ENCODE measurements around the gene MMP11.

The MMP11 gene

DNA sequence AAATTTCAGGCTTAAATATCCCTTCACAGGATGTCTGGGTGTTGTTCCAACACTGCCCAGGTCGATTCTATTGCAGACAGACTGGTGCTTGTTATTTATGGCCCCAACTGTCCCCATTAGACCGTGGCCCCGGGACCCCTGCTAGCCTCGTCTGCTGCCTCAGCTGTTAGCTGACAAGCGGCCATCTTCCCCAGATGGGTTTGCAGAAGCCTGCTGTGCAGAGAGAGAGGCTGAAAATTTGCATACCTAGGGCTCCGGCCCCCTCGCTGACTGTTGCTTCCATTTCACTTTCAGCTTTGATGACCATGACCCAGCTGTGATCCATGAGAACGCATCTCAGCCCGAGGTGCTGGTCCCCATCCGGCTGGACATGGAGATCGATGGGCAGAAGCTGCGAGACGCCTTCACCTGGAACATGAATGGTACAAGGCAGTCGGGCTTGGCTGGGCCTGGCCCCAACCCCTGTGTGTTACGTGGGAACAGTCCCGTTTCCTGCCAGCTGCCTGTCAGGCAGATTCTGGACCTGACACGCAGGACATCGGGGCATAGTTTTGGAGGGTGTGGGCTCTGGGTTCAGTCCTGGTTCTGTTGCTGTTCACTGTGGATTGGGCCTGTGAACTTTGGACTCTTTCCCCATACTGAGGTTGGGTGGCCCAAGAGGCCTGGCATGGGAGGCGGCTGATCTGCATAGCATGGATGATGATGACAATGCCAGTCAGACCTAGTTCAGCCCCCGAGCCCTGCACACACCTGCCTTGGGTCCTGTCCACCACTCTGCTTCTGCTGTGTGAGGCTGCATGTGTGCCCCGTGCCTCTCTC lies 30.6 kb downstream of the MMP11 start:
- DNase-seq = no peak

DNA sequence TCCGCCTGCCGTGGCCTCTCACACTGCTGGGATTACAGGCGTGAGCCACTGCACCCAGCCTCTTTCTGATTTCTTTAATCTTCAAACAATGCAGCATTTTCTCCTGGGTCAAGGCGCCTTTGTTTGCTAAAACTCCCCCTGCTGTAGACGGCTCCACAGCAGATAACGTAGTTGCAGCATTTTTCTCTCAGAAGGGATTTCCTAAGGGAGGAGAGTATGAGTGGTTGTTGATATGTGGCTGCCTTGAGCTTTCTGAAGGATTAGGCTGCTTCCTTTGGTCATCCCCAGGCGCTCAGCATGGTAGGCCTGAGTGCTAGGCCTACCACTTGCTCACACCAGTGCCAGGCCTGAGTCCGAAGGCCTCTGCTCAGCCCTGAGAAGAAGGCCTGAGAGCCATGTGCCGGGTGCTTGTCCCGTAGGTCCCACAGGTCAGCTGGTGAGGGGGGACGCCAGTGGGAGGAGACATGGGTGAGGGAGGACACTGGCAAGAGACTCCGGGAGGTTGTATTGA lies 32.2 kb downstream of the MMP11 start:
- no peak for DNase-seq

DNA sequence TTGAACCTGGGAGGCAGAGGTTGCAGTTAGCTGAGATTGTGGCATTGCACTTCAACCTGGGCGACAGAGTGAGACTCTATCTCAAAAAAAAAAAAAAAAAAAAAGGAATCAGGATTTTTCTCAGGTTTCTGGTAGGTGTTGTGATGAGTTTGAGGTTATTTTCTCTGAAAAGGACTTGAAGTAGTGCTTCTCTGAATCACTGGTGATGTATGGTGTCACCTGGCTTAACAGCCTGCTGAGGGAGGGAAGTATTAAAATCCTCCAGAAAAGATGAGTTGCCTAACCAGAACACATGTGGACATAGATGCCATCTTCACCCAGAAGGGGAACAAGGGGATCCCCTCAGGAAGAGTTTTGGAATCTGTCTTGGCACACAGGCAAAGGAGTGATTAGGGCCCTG lies 34.2 kb downstream of the MMP11 start:
- DNase-seq = no peak

DNA sequence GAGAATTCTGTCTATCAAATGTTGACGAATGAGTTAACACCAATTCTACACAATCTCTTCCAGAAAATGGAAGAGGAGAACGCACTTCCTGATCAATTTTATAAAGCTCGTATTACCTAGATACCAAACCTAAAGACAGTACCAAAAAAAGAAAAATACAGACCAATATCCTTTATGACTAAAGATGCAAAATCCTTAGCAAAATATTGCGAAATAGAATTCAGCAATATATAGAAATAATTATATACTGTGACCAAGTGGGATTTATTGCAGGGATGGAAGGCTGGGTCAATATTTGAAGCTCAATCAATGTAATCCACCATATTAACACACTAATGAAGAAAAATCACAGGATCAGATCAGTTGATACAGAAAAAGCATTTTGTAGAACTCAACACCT lies 39.7 kb downstream of the MMP11 start:
- no peak for DNase-seq

DNA sequence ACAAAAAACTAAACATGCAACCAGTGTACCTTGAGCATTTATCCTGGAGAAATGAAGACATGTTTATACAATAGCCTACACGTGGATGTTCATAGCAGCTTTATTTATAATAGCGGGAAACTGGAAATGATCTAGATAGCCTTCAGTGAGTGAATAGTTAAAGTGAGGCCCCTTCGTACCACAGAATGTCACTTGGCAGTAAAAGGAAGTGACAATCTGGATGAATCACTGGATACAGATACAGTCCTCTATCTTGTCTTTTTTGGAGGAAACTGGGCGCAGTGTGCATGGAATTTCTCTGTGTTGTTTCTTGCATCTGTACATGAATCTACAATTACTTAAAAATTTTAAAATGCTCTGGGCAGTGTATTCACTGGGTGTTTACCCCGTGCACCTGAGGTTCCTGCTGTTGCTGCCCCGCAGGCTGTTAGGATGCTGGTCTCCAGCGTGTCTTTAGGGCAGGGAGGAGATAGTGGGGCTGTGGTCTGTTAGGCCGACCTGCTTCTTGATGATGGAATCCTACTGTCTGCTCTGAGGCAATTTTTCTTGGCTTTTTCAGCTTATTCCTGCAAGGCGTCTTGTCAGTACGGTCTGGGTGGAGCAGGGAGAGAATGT lies 43.0 kb downstream of the MMP11 start:
- DNase-seq = peak; percentile 39 to 50

DNA sequence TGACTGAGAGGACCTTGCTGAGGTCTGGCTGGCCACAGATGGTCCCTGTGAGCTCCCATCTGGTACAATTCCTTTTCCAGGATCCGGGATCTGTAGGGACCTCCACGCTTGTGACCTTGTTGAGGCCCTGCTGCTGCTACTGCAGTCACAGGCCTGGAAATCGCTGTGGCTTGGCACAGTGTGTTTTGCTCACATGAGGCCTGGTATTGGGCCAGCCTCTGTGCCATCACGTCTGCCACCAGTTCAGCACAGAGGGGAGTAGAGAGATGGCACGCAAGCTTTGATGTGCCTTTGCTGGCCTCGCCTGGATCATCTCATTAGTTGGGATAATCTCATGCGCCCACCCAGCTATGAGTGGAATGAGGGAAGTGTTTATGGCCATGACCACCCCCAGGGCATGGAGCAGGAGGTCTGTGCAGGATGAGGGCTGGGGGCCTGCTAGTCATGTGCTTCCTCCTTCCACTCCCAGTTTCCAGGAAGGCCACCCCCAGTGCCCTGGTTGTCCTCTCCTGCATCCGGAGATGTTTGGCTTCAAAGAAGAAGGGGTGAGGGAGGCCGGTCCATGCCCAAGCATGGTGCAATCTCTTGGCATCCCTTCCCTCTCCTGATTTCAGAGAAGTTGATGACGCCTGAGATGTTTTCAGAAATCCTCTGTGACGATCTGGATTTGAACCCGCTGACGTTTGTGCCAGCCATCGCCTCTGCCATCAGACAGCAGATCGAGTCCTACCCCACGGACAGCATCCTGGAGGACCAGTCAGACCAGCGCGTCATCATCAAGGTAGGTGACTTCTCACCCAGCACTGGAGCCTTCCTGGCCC lies 43.7 kb downstream of the MMP11 start:
- DNase-seq = no peak

DNA sequence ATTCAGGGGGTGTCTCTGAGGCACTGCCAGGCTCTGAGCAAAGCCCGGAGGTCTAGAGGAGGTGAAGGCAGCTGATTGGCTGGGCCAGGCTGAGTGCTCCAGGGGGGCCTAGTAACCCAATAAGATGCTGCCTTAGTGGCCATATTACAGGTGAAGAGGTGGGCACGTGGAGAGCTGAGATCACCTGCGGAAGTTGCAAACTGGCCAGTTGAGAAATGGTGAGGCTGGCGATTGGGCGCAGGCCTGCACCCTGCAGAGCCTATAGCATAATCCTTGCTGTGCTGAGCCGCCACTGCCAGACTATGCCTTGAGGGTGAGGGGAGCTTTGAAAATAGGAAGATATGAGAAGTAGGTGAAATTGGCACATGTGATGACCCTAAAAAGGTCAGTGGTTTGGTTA lies 44.5 kb downstream of the MMP11 start:
- DNase-seq = no peak

DNA sequence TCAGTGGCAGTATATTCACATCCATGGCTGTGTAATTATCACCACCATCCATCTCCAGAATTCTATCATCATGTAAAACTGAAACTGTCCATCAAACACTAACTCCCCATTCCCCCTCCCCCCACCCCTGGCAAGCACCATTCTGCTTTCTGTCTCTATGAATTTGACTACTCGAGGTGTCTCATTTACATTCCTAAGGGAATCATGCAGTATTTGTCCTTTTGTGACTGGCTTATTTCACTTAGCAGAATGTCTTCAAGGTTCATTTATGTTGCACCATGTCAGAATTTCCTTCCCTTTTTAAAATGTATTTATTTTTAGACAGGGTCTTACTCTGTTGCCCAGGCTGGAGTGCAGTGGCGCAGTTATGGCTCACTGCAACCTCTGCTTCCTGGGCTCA lies 45.9 kb downstream of the MMP11 start:
- no peak for DNase-seq

DNA sequence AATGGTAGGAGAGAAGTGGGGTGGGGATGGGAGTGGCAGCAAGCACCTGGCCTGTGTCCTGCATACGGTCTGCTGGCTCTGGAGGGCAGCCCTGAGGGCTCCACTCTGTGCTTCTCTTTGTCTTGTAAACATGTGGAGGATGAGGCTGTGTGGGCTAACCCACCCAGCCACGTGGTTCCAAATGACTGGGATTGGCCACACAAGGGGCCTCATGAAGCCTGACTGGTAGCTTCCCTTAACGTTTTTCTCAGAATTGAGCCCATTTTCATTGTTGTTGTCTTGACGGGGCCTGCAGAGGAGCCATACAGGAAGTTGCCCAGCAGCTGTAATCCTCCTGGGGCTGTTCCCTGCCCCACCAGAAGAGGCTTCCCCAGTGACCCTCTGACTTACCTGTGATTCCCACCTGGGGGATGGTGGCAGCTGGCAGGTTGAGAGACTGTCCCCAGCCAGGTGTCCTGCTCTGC lies 48.1 kb downstream of the MMP11 start:
- no peak for DNase-seq

DNA sequence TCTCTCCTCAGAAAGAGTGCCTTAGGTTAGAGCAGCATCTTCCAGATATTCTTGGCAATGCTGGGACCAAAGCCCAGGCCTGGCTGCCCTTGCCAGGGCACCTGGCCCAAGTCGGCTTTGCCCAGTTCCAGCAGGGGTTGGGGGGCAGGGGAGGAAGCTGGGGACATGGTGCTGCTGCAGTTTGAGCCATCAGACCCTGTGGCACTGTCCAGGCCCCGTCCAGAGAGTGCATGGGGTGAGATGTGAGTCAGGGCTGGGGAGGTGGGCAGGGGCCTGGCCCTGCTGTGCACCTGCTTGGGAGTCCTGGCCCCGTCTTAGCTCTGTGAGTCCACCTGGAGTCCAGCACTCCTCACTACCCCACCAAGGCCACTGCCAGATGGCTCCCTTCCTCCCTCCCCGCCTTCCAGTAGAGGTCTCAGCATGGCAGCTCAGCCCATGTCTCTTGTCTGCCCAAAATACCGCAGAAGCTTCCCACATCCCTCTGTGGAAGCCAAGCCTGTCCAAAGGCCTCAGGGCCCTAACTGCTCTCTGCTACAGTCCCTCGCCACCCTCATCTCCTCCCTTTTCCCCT lies 49.5 kb downstream of the MMP11 start:
- DNase-seq = no peak

DNA sequence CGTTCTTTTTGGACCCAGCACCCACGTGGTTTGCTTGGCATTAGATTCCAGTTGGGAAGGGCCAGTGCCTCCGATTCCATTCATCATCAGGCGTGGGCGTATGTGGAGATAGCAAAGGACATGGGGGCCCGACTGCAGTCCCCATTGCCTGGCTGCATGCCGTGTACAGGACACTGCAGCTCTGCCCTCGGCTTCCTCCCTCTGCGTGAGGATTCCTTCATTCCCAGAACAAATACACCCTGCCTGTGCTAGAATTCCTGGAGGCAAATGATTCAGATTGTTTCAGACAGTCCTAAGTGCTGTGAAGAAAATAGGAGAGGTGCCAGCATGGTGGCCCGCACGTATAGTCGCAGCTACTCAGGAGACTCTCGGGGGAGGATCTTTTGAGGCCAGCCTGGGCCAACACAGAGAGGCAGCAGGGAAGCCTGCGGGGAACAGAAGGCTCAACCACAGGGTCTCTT lies 50.7 kb downstream of the MMP11 start:
- DNase-seq = no peak

DNA sequence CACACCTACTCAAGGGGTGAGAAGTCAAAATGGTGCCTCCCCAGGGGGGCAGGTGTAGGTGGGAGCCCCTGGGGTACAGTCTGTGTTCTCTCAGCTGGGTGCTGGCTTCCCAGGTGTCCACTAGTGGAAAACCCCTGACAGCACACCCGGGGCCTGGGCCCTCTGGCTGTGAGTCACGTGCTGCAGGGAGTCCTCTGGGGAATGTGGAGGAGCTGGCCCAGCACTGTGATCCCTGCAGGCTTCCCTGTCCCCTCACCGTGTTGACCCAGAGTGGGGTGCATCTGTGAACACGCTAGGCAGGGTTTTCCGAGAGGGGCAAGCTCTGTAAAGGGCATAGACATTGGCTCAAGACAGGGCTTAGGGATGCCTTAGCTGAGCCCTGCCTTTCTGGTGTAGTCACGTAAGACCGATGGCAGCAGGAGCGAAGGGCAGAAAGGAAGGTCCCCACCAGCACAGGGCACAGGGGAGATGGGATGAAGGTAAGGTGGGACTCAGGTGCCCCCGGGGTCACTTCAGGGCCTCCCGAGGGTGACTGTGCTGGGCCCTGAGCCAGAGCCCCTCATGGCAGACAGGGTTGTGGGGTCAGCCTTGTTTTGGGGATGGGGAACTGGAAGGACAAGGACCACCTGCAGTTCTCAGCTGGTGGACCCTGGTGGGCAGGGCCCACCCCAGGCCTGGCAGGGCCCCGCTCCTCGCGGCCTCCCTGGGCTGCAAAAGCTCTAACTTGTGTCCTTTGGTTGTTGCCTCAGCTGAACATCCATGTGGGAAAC lies 52.0 kb downstream of the MMP11 start:
- DNase-seq = no peak

DNA sequence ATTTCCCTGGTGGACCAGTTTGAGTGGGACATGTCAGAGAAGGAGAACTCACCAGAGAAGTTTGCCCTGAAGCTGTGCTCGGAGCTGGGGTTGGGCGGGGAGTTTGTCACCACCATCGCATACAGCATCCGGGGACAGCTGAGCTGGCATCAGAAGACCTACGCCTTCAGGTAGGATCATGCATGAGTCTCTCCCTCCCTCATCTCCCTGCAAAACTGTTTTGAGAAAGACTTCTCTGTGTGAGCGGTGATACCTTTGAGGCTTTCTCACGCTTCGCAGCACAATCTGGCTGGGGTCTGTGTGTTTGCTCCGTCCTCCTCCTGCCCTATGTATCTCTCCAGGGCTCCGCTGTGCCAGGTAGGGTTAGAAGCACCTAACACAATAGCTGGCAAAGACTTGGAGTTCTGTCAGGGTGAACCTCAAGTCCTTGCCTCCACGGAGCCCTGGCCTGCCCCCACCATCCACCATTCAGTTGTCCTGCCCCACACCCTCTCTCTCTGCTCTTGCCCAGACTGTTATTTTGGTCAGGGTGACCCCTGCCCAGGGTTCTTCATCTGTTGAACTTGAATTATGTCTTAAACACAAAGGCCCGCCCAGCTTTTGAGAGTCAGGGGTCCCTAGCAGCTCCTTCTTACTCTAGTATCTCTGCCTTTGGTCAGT lies 52.7 kb downstream of the MMP11 start:
- no peak for DNase-seq

DNA sequence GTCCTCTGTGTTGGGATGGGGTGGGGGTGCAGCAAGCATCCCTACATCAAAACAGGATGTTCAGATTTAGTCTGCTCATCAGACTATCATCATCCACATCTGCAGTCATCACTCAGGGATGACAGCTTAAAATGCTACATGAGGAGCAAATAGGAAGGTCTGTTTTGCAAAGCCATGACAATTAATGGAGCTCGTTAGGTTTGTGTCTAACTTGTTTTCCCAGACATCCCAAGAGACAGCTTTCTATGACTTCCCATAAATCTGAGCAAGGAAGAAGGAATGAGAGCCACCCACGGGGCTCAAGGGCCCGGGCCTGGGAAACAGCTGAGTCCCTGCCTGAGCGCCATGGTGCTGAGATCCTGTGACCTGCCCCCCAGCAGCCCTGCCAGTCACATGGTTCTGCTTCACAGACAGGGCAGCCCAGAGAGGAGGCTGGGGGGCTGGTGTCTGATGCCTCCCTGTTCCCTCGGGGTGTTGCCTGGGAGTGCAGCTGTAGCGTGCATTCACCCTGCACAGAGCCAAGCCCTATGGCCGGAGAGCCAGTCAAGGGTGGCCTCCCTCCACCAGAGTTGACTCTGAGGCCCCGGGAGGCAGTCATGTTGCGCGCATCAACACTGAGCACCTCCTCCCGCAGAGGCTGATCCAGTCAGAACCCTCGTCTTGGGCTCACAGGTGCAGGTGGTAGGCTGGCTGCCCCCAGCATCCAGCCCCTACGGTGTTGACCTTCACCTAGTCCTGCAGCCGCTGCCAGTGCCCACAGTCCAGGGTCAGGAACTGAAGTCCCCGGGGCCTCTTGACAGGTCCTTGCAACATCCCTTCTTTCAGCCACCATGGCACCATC lies 54.1 kb downstream of the MMP11 start:
- DNase-seq = no peak

DNA sequence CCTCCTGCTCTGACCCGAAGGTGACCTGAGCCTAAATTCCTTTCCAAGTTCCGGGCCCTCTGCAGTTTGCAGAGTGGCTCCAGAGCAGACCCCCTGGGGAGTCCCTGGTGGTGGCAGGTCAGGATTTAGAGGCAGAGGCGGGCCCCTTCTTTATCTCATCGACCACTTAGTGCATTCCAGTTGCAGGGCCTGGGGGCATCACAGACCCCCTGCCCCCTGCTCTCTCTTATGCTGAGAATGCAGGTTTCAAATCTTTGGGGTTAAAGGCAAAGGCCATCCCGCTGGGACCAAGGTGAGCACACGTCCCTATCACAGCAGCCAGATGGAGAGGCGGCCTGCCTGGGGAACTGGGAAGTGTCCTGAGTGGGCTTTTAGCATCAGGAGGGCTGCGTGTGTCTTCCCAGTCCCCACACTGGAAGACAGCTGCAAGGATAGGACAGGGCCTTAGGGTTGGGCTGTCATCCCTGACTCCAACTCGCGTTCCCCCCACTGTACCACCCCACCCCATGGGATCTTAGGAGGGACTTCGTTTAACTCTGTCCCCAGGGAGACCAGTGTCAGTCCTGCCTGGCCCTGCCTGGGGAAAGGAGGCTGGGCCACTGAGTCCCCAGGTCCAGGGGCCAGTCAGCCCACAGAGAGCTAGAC lies 54.8 kb downstream of the MMP11 start:
- DNase-seq = no peak

DNA sequence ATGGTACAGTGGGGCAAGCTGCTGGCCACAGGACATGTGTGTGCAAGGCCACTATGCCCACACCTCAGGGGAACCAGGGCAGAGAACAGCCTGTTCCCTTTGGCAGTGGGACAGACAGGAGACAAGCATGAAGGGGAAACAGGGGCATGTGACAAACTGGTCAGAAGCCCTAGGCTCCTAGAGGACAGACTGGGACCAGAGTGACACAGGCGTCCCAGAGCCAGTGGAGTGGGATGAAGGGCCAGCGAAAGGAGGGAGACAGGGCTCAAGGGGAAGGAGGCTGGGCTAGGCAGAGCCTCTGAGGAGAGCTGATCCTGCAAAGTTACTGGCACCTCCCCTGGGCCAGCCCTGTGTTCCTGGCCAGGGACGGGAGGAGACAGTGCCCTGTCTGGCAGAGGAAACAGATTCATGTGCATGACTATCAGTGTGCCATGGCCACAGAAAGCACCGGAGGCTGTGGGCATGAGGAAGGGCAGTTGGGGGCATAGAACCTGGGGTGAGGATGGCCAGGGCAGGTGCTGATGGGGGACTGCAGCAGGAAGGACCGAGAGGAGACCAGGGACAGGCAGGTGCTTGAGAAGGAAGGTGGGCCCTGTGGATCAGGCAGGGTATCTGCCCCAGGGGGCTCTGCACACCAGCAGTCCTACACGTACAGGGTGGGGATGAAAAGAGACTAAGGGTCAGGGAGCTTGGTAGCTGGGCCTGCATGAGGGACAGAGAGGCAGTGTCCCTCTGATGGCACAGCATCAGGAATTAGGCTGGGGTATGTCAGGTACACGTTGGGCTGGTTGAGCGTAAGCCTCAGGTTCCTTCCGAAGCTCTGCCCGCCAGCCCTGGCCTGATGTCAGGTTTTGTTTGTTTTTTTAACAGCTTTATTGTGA lies 56.4 kb downstream of the MMP11 start:
- DNase-seq = no peak

DNA sequence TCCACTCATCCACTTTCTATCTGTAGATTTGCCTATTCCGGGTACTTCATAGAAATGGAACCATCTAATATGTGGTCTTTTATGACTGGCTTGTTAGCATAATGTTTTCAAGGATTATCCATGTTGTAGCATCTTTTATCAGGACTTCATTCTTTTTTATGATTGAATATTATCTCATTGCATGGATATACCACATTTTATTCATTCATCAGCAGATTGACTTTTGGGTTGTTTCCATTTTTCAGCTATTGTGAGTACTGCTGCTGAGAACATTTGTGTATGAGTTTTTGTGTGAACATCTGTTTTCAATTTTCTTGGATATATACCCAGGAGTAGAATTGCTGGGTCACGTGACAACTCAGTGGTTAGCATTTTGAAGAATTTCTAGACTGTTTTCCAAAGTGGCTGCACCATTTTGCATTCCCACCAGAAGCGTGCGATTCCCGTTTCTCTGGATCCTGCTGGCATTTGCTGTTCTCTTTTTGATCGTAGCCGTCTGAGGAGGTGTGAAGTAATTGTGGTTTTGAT lies 57.3 kb downstream of the MMP11 start:
- DNase-seq = no peak

DNA sequence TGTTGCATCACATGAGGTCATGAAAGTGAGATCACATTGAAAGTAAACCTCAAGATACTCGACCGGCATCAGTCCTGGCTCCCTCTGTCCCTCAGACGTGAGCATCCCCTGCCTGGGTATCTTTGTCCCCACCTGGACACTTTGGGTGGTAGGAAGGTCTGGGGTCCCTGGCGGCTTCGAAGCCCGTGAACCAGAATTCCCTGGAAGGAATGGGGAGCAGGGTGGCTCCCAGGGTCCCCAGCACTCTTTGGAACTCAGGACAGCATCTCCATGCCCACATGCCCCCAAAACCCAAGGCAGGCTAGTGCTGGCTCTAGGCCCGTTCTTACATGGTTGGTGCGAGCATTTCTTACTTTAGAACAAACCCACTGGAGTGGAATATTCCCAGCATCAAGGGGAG lies 58.6 kb downstream of the MMP11 start:
- DNase-seq = no peak

DNA sequence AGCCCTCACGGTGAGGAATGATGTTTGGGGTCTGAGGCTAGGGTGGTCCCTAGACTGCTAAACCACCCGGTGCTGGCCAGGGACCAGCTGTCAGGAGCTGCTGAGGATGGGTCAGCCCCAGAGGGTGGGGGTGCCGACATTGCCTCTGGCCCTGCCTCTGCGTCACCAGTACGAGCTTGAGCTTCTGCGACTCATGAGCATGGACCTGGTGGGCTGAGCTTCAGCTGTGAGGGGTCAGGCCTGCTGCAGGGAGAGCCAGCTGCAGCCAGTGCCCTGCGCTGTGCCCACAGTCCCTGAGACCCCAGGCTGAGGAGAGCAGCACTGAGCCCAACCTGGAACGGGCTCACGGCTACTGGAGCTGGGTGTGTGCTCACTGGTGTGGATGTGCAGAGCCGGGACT lies 59.1 kb downstream of the MMP11 start:
- no peak for DNase-seq
